ENCODE data around the gene RNF220.
"Not testable (repeated sequence)": the region's sequence is repeated elsewhere in the genome, so short reads cannot be mapped to it uniquely, and the experiment has no call there.

RNF220 gene

DNA sequence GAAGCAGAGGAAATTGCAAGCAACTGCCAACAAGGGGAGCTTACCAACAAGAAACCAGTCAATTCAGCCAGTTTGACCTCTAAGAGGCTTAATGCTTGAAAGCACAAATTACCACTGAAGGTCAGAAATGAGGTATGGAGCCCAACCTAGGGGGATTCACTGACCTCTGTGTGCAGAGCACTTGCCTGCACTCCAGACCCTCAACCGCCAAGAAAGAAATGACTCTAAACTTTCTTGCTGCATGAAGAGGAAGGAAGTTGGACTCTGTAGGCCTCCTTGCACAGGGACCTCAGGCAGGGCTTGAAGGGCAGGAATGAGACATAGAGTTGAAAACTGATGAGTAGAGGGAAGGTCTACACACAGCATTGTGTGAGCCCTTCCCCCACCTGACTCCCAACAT is 279.5 kb downstream of the RNF220 start:
- peak; percentile 67 for DNase-seq

- no peak for DNase-seq
Observed at GRCh38 chr1:44685218-44685617, 280.2 kb downstream of the RNF220 start.

DNA sequence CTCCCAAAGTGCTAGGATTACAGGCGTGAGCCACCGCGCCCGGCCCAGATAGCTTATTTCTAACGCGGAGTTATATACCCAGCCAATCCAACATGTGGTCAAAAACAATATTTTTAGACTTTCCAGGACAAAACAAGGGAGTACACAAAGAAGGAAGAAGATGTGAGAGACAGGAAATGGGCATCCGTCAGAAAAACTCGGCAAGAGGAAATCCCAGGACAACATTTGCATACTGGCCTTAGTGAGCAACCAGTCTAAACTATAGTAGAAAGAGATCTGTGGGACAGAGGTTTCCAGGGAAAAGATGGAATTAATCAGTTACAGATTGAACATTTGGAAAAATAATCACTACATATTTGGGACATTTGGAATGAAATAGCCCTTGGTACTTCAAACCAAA is 280.8 kb downstream of the RNF220 start:
- no peak for DNase-seq

DNA sequence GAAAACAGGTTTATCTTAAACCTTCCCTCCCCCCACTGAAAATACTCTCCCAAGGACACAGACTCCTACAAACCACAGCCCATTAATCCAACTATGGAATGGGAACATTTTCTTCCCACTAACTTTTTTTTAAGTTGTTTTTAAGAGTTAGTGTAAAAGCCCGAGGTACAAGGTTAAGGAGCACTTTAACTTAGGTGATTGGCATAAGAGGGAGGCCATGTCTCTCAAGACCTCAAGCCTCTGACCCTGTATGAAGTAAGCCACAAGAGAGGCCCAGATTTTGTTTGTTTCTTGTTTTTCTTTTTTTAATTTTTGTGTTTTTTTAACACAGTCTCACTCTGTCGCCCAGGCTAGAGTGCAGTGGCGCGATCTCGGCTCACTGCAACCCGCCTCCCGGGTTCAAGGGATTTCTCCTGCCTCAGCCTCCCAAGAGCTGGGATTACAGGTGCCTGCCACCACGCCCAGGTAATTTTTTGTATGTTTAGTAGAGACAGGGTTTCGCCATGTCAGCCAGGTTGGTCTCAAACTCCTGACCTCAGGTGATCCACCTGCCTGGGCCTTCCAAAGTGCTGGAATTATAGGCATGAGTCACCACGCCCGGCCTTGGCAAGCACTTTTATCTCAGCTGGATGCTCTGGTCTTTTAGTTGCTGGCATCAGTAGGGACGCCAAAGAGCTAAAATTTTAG is 283.8 kb downstream of the RNF220 start:
- no peak for DNase-seq

DNA sequence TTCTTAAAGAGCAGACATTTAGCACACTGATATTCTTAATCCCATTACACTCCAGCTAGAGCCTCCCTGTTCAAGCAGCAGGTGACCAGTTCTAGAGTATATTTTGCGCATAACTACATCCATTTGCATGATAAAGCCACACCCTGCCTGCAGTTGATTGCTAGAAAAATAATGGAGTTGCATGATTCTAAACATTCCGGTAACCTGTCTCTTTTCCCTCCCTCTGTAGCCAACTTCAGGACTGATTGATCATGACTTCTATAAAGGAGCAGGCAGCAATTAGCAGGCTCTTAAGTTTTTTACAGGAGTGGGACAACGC is 284.4 kb downstream of the RNF220 start:
- DNase-seq = no peak

- DNase-seq = no peak
Observed at GRCh38 chr1:44693159-44693558, 288.1 kb downstream of the RNF220 start.

- no peak for DNase-seq
Observed at GRCh38 chr1:44693900-44694299, 288.8 kb downstream of the RNF220 start.

- no peak for DNase-seq
Observed at GRCh38 chr1:44694863-44695478, 289.9 kb downstream of the RNF220 start.

DNA sequence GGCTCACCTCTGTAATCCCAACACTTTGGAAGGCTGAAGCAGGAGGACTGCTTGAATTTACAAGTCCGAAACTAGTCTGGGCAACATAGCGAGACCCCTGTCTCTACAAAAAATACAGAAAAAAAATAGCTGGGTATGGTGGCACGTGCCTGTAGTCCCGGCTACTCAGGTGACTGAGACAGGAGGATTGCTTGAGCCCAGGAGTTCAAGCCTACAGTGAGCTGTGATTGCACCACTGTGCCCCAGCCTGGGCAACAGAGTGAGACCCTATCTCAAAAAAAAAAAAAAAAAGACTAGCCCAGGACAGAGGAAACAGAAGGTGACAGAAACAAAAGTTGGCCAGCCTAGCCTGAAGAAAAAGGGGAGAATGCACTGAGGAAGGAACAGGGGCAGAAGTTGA is 290.6 kb downstream of the RNF220 start:
- DNase-seq = no peak

- DNase-seq = no peak
Observed at GRCh38 chr1:44696101-44696500, 291.0 kb downstream of the RNF220 start.

GRCh38 chr1:44696789-44697345 is 291.8 kb downstream of the RNF220 start:
- DNase-seq = peak; percentile 70

DNA sequence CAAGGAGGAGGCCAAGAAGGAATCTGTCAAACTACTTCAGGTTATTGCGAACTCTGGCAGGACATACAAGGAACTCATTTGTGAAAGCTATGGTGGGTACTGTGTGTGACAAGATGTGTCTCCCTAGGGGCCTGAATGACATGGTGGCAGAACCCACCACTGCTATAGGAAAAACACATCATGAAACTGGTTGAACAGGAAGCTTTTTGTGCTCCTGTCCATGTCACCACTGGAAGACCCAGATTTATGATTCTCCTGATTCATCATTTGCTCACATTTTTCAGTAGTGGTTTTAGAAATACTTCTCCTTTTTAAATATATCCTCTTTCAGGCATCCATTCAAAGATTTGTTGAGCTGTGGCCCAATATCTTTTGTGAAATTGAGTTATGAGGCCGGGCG is 293.1 kb downstream of the RNF220 start:
- peak; percentile 54 for DNase-seq

GRCh38 chr1:44699375-44699774 is 294.3 kb downstream of the RNF220 start:
- DNase-seq = not testable (repeated sequence)

- no peak for DNase-seq
Observed at GRCh38 chr1:44700573-44700972, 295.5 kb downstream of the RNF220 start.

GRCh38 chr1:44701141-44701573 is 296.1 kb downstream of the RNF220 start:
- DNase-seq = no peak

Data from hematopoietic multipotent progenitor cell treated with erythropoietin and hydrocortisone succinate and interleukin-3 and kit ligand, for 4 days (in vitro differentiated cells).